ENCODE results near the gene PLEKHF1. TPM values are rescaled to one million over a fixed set of nuclear protein-coding genes. Genes with fewer than 3 reads are reported as not detected.
A peak's percentile ranks its signal among the peaks of the same experiment; 100 is the strongest.

PLEKHF1 gene
- total and polyA plus RNA-seq, 4 donors, result 9.9 to 17.5 (median 14.0) TPM

DNA sequence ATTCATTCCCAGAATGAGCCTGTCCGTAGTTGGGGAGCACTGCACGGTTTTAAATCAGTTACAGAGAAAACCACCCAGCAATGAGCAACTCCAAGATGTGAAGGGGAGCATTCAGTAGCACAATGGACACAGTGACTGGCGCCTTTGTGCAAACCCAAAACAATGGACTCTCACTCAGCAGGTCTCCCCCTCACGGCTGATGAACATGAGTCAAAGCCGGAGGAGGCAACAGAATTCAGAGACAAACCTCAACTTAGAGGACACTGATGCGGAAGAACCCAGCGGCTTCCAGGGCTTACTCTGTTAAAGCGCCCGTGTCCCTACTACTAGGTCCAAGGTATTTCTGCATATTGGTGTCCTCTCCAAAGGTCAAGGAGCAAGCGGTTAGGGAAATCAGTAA, 17.7 kb downstream of the PLEKHF1 start:
- Histone ChIP-seq H3K4me1 (ENCODE audit: control insufficient read depth in 1 of 2, insufficient read depth in 2 of 2, low read length in 2 of 2) (peaks cover 0 to 4% of the 10 kb centered on the region in 2 donors), H3K36me3 (ENCODE audit: control insufficient read depth in 1 of 2, insufficient read depth in 2 of 2, low read length in 1 of 2) (no peaks in the 10 kb centered on the region), H3K27ac (ENCODE audit: low read depth in 1 of 2, low read length in 2 of 2) (peak overlapping the region in 1 of 2 donors; percentile 1), H3K27me3 (ENCODE audit: control insufficient read depth in 1 of 2, insufficient read depth in 2 of 2, low read length in 1 of 2) (no peaks in the 10 kb centered on the region), H3K4me3 (ENCODE audit: low read length in 2 of 2) (no peak overlapping the region), H3K9me3 (ENCODE audit: control insufficient read depth, low read length) (no peaks in the 10 kb centered on the region)
- intact Hi-C loops (cut with DNase I), result no loop called here
- no peak for ATAC-seq (ENCODE audit: low FRiP score)
- 90 to 95% methylated on average over 10 of the region's 10 CpGs for WGBS, 2 donors
- peak in 1 of 2 donors; percentile 10 for DNase-seq

GRCh38 chr19:29685326-29685725, 20.1 kb downstream of the PLEKHF1 start:
- no peak for ATAC-seq (ENCODE audit: low FRiP score)
- Histone ChIP-seq H3K36me3 (ENCODE audit: control insufficient read depth in 1 of 2, insufficient read depth in 2 of 2, low read length in 1 of 2) (no peaks in the 10 kb centered on the region), H3K4me3 (ENCODE audit: low read length in 2 of 2) (no peak overlapping the region), H3K9me3 (ENCODE audit: control insufficient read depth, low read length) (no peaks in the 10 kb centered on the region), H3K27ac (ENCODE audit: low read depth in 1 of 2, low read length in 2 of 2) (peak overlapping the region in 1 of 2 donors; percentile 39), H3K27me3 (ENCODE audit: control insufficient read depth in 1 of 2, insufficient read depth in 2 of 2, low read length in 1 of 2) (no peaks in the 10 kb centered on the region), H3K4me1 (ENCODE audit: control insufficient read depth in 1 of 2, insufficient read depth in 2 of 2, low read length in 2 of 2) (peaks cover 0 to 4% of the 10 kb centered on the region in 2 donors)
- intact Hi-C loops (cut with DNase I), result no loop called here
- WGBS, 2 donors, result 5 to 6% methylated on average over 7 of the region's 7 CpGs
- peak; percentile 49 to 67 for DNase-seq

- ATAC-seq (ENCODE audit: low FRiP score) (no peak), DNase-seq (peak in 1 of 2 donors; percentile 31)
- Histone ChIP-seq H3K36me3 (ENCODE audit: control insufficient read depth in 1 of 2, insufficient read depth in 2 of 2, low read length in 1 of 2) (no peaks in the 10 kb centered on the region), H3K27me3 (ENCODE audit: control insufficient read depth in 1 of 2, insufficient read depth in 2 of 2, low read length in 1 of 2) (no peaks in the 10 kb centered on the region), H3K9me3 (ENCODE audit: control insufficient read depth, low read length) (no peaks in the 10 kb centered on the region), H3K27ac (ENCODE audit: low read depth in 1 of 2, low read length in 2 of 2) (no peak overlapping the region), H3K4me1 (ENCODE audit: control insufficient read depth in 1 of 2, insufficient read depth in 2 of 2, low read length in 2 of 2) (peaks cover 0 to 4% of the 10 kb centered on the region in 2 donors), H3K4me3 (ENCODE audit: low read length in 2 of 2) (no peak overlapping the region)
- 91 to 95% methylated on average over 7 to 8 of the region's 8 CpGs for WGBS, 2 donors
- intact Hi-C loops (cut with DNase I), result no loop called here
Measured at GRCh38 chr19:29686285-29686805, 21.1 kb downstream of the PLEKHF1 start.

DNA sequence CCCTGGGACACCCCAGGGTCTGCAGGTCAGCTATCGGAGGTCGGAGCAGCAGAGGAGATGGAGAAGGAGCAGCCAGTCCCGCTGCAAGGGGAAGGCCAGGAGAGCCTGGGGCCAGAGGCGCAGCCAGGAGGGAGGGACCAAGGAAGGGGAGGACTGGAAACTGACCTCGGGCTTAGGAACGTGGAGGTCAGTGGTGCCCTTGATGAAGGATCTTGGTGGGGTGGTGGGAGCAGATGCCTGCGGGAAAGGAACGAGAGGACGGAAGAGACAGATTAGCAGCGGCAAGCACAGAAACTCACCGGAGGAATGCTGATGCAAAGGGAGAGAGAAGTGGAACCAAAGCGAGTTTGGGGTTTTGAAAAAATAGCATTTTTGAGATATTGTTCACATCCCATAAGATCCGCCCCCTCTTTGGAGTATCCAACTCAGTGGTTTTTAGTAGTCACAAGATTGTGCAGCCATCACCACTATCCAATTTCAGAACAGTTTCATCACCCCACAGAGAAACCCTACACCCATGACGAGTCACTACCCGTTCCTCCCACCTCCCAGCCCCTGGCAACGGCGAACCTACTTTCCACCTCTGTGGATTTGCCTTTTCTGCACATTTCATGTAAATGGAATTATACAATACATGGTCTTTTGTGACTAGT, 22.1 kb downstream of the PLEKHF1 start:
- peak in 1 of 2 donors; percentile 82 for DNase-seq

GRCh38 chr19:29687897-29688728, 22.9 kb downstream of the PLEKHF1 start:
- no peaks in the 10 kb centered on the region for H3K9me3 ChIP-seq (ENCODE audit: control insufficient read depth, low read length)
- H3K36me3 ChIP-seq (ENCODE audit: control insufficient read depth in 1 of 2, insufficient read depth in 2 of 2, low read length in 1 of 2), result no peaks in the 10 kb centered on the region
- no peaks in the 10 kb centered on the region for H3K4me1 ChIP-seq (ENCODE audit: control insufficient read depth in 1 of 2, insufficient read depth in 2 of 2, low read length in 2 of 2)
- 69 to 75% methylated on average over 18 of the region's 18 CpGs for WGBS, 2 donors
- H3K4me3 ChIP-seq (ENCODE audit: low read length in 2 of 2), result no peak overlapping the region
- DNase-seq, result no peak
- no peaks in the 10 kb centered on the region for H3K27me3 ChIP-seq (ENCODE audit: control insufficient read depth in 1 of 2, insufficient read depth in 2 of 2, low read length in 1 of 2)
- intact Hi-C loops (cut with DNase I), result no loop called here
- no peak overlapping the region for H3K27ac ChIP-seq (ENCODE audit: low read depth in 1 of 2, low read length in 2 of 2)
- no peak for ATAC-seq (ENCODE audit: low FRiP score)

More for the DNA sequence above, 22.1 kb downstream of the PLEKHF1 start:
- 69 to 70% methylated on average over 17 of the region's 17 CpGs for WGBS, 2 donors
- H3K9me3 ChIP-seq (ENCODE audit: control insufficient read depth, low read length), result no peaks in the 10 kb centered on the region
- peak; percentile 90 for ATAC-seq (ENCODE audit: low FRiP score)
- no peak overlapping the region for H3K27ac ChIP-seq (ENCODE audit: low read depth in 1 of 2, low read length in 2 of 2)
- intact Hi-C loops (cut with DNase I), result no loop called here
- no peaks in the 10 kb centered on the region for H3K36me3 ChIP-seq (ENCODE audit: control insufficient read depth in 1 of 2, insufficient read depth in 2 of 2, low read length in 1 of 2)
- no peaks in the 10 kb centered on the region for H3K27me3 ChIP-seq (ENCODE audit: control insufficient read depth in 1 of 2, insufficient read depth in 2 of 2, low read length in 1 of 2)
- no peaks in the 10 kb centered on the region for H3K4me1 ChIP-seq (ENCODE audit: control insufficient read depth in 1 of 2, insufficient read depth in 2 of 2, low read length in 2 of 2)
- H3K4me3 ChIP-seq (ENCODE audit: low read length in 2 of 2), result no peak overlapping the region

- ATAC-seq (ENCODE audit: low FRiP score), result no peak
- WGBS, 2 donors, result 54 to 58% methylated on average over 2 of the region's 2 CpGs
Measured at GRCh38 chr19:29690842-29691241, 25.6 kb downstream of the PLEKHF1 start.

DNA sequence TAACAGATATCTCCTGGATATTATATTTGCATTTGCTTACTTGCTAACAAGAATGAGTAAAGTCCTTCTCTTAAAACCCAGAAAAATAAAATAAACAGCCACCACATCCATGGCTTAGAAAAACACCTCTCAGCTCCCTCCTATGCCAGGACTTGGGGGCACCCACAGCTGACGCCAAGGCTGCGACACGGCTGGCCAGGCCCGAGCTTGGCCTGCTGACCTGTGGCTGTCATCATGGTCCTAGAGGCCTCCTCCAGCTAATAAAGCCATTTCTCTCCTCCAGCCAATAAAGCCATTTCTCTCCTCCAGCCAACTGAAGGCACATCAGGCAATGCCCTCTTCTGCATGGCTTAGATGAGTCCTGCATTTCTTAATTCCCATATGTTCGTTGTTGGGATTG, 28.9 kb downstream of the PLEKHF1 start:
- 45 to 54% methylated on average over 5 of the region's 5 CpGs for WGBS, 2 donors
- Histone ChIP-seq H3K27me3 (ENCODE audit: control insufficient read depth in 1 of 2, insufficient read depth in 2 of 2, low read length in 1 of 2) (no peaks in the 10 kb centered on the region), H3K9me3 (ENCODE audit: control insufficient read depth, low read length) (no peaks in the 10 kb centered on the region), H3K36me3 (ENCODE audit: control insufficient read depth in 1 of 2, insufficient read depth in 2 of 2, low read length in 1 of 2) (no peaks in the 10 kb centered on the region), H3K4me3 (ENCODE audit: low read length in 2 of 2) (no peak overlapping the region), H3K27ac (ENCODE audit: low read depth in 1 of 2, low read length in 2 of 2) (no peak overlapping the region), H3K4me1 (ENCODE audit: control insufficient read depth in 1 of 2, insufficient read depth in 2 of 2, low read length in 2 of 2) (no peaks in the 10 kb centered on the region)
- intact Hi-C loops (cut with DNase I), result loop anchor here in 1 of 2 donors (1.0 kb wide), 1 partner anchor 22 kb away; no protein-coding TSS in a partner anchor
- DNase-seq (peak in 1 of 2 donors; percentile 32), ATAC-seq (ENCODE audit: low FRiP score) (no peak)

More at GRCh38 chr19:29690842-29691241, 25.6 kb downstream of the PLEKHF1 start:
- H3K27me3 ChIP-seq (ENCODE audit: control insufficient read depth in 1 of 2, insufficient read depth in 2 of 2, low read length in 1 of 2), result no peaks in the 10 kb centered on the region
- no peaks in the 10 kb centered on the region for H3K36me3 ChIP-seq (ENCODE audit: control insufficient read depth in 1 of 2, insufficient read depth in 2 of 2, low read length in 1 of 2)
- H3K9me3 ChIP-seq (ENCODE audit: control insufficient read depth, low read length), result no peaks in the 10 kb centered on the region
- no peaks in the 10 kb centered on the region for H3K4me1 ChIP-seq (ENCODE audit: control insufficient read depth in 1 of 2, insufficient read depth in 2 of 2, low read length in 2 of 2)
- no peak overlapping the region for H3K27ac ChIP-seq (ENCODE audit: low read depth in 1 of 2, low read length in 2 of 2)
- intact Hi-C loops (cut with DNase I), result no loop called here
- peak in 1 of 2 donors; percentile 40 for DNase-seq
- no peak overlapping the region for H3K4me3 ChIP-seq (ENCODE audit: low read length in 2 of 2)

DNA sequence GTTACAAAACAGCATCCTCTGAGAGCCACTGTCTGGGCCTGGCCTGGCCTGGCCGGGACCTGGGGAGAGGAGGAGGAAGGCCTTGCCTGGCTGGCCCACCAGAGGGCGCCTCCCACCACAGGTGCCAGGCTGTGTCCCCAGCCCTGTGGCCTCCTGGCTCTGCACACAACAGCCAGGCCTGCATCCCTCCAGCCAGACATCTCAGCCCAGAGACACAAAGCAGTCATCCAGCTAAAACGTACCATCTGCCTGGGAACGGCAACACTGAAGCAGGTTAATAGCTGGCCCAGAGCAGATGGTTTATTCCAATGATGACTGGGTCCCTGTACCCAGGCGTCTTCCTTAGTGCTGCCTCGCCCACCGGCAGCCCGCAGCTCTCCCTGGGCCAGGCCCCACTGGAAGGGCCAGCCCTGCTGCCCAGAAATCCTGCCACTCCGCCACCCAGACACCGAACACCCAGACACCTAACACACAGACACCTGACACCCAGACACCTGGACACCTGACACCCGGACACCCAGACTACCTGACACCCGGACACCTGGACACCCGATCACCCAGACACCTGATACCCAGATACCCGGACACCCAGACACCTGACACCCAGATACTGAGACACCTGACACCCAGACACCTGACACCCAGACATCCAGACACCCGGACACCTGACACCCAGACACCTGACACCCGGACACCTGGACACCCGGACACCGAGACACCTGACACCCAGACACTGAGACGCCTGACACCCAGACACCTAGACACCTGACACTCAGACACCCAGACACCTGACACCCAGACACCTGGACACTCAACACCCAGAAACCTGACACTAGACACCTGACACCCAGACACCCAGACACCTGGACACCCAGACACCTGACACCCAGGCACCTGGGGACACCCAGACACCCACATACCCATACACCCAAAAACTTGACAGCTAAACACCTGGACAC, 29.7 kb downstream of the PLEKHF1 start:
- DNase-seq (peak; percentile 86 to 94), ATAC-seq (ENCODE audit: low FRiP score) (peak; percentile 93)
- Histone ChIP-seq H3K36me3 (ENCODE audit: control insufficient read depth in 1 of 2, insufficient read depth in 2 of 2, low read length in 1 of 2) (no peaks in the 10 kb centered on the region), H3K4me3 (ENCODE audit: low read length in 2 of 2) (no peak overlapping the region), H3K4me1 (ENCODE audit: control insufficient read depth in 1 of 2, insufficient read depth in 2 of 2, low read length in 2 of 2) (no peaks in the 10 kb centered on the region), H3K27ac (ENCODE audit: low read depth in 1 of 2, low read length in 2 of 2) (no peak overlapping the region), H3K9me3 (ENCODE audit: control insufficient read depth, low read length) (no peaks in the 10 kb centered on the region), H3K27me3 (ENCODE audit: control insufficient read depth in 1 of 2, insufficient read depth in 2 of 2, low read length in 1 of 2) (no peaks in the 10 kb centered on the region)
- WGBS, 2 donors, result 68% methylated on average over 19 of the region's 19 CpGs
- intact Hi-C loops (cut with DNase I), result loop anchor here in 1 of 2 donors (1.0 kb wide), 1 partner anchor 21 kb away; no protein-coding TSS in a partner anchor
